OCI-LY3 (cell line): ENCODE measurements around the gene POU2AF3.

Experiments used
- CTCF ChIP-seq: fragments of 200-600, 300-600 bp; sonication (generic); IDR thresholded peaks from 2 replicates; pipeline ENCODE4 v1.5.1; 2014; ENCODE audit warnings: antibody characterized with exemption, low read length, low read depth
- EZH2phosphoT487 ChIP-seq: fragments of 200-600 bp; shearing (Covaris generic); IDR thresholded peaks from 2 replicates; pipeline ENCODE4 v1.6.1; 2018; ENCODE audit warnings: antibody characterized with exemption, mixed run types, low read depth

- TF ChIP-seq CTCF (no peak), EZH2phosphoT487 (no peak)
Observed at GRCh38 chr11:111353776-111354600, 55.6 kb downstream of the POU2AF3 start.
